GM12874 (cell line): Measurements from ENCODE around the gene VSIG4.

ENCODE experiments used
- CTCF ChIP-seq: IDR thresholded peaks from 2 replicates; pipeline ENCODE4 v1.5.1; 2011; ENCODE audit warnings: low read depth, mild to moderate bottlenecking, control low read depth, low read length, moderate library complexity; ENCODE audit not compliant: insufficient read depth

Gene VSIG4

GRCh38 chrX:66038115-66038514 is 1.8 kb downstream of the VSIG4 start:
- no peak for TF ChIP-seq CTCF

GRCh38 chrX:66036231-66036630 is 3.6 kb downstream of the VSIG4 start:
- TF ChIP-seq CTCF = no peak

GRCh38 chrX:66035667-66036066 is 4.2 kb downstream of the VSIG4 start:
- TF ChIP-seq CTCF = no peak

GRCh38 chrX:66030505-66031317 is 9.2 kb downstream of the VSIG4 start:
- peak; percentile 65; the same call in 1 of the 2 replicates for TF ChIP-seq CTCF

- TF ChIP-seq CTCF = no peak
Measured at GRCh38 chrX:66028936-66029335, 10.9 kb downstream of the VSIG4 start.

- no peak for TF ChIP-seq CTCF
Measured at GRCh38 chrX:66024570-66024969, 15.3 kb downstream of the VSIG4 start.

GRCh38 chrX:66024092-66024467 is 15.8 kb downstream of the VSIG4 start:
- no peak for TF ChIP-seq CTCF
